Measurements from ENCODE around the gene KIF5C.

- TF ChIP-seq, protein P1, sequence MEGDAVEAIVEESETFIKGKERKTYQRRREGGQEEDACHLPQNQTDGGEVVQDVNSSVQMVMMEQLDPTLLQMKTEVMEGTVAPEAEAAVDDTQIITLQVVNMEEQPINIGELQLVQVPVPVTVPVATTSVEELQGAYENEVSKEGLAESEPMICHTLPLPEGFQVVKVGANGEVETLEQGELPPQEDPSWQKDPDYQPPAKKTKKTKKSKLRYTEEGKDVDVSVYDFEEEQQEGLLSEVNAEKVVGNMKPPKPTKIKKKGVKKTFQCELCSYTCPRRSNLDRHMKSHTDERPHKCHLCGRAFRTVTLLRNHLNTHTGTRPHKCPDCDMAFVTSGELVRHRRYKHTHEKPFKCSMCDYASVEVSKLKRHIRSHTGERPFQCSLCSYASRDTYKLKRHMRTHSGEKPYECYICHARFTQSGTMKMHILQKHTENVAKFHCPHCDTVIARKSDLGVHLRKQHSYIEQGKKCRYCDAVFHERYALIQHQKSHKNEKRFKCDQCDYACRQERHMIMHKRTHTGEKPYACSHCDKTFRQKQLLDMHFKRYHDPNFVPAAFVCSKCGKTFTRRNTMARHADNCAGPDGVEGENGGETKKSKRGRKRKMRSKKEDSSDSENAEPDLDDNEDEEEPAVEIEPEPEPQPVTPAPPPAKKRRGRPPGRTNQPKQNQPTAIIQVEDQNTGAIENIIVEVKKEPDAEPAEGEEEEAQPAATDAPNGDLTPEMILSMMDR (IDR thresholded peaks at IDR 0.05): no peak
- TF ChIP-seq, protein P2, sequence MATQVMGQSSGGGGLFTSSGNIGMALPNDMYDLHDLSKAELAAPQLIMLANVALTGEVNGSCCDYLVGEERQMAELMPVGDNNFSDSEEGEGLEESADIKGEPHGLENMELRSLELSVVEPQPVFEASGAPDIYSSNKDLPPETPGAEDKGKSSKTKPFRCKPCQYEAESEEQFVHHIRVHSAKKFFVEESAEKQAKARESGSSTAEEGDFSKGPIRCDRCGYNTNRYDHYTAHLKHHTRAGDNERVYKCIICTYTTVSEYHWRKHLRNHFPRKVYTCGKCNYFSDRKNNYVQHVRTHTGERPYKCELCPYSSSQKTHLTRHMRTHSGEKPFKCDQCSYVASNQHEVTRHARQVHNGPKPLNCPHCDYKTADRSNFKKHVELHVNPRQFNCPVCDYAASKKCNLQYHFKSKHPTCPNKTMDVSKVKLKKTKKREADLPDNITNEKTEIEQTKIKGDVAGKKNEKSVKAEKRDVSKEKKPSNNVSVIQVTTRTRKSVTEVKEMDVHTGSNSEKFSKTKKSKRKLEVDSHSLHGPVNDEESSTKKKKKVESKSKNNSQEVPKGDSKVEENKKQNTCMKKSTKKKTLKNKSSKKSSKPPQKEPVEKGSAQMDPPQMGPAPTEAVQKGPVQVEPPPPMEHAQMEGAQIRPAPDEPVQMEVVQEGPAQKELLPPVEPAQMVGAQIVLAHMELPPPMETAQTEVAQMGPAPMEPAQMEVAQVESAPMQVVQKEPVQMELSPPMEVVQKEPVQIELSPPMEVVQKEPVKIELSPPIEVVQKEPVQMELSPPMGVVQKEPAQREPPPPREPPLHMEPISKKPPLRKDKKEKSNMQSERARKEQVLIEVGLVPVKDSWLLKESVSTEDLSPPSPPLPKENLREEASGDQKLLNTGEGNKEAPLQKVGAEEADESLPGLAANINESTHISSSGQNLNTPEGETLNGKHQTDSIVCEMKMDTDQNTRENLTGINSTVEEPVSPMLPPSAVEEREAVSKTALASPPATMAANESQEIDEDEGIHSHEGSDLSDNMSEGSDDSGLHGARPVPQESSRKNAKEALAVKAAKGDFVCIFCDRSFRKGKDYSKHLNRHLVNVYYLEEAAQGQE (IDR thresholded peaks at IDR 0.05; ENCODE audit: insufficient read depth in 1 of 2, low read depth in 2 of 2, low read length in 1 of 2): no peak
- no peak for TF ChIP-seq POLR2AphosphoS5 (IDR thresholded peaks at IDR 0.05; ENCODE audit: low read depth, low read length)
- no peak for TF ChIP-seq TCF7L2 (IDR thresholded peaks at IDR 0.05; ENCODE audit: low read depth, low read length)
These were observed 109.4 kb downstream of the KIF5C start for GRCh38 chr2:148984449-148984848.

Measured in Panc1 (cell line).